Activated T-cell treated with anti-CD3 and anti-CD28 coated beads for 1 hour (primary cell): ENCODE measurements around the gene SCN5A.
"Not testable (repeated sequence)": the region's sequence is repeated elsewhere in the genome, so short reads cannot be mapped to it uniquely, and the experiment has no call there.

Experiments
- DNase-seq: peaks from one replicate; pipeline ENCODE4 v3.0.0-alpha.2; 2020; ENCODE audit warnings: low read depth

The SCN5A gene

GRCh38 chr3:38578551-38578950, 70.9 kb downstream of the SCN5A start:
- DNase-seq: no peak

- no peak for DNase-seq
These were observed 71.4 kb downstream of the SCN5A start for GRCh38 chr3:38578081-38578475.

GRCh38 chr3:38577371-38578080, 72.0 kb downstream of the SCN5A start:
- DNase-seq: no peak

- DNase-seq: no peak
These were observed 72.7 kb downstream of the SCN5A start for GRCh38 chr3:38576526-38577370.

- DNase-seq: no peak
These were observed 73.4 kb downstream of the SCN5A start for GRCh38 chr3:38576131-38576525.

GRCh38 chr3:38575279-38575843, 74.1 kb downstream of the SCN5A start:
- DNase-seq: no peak

- no peak for DNase-seq
These were observed 74.8 kb downstream of the SCN5A start for GRCh38 chr3:38574411-38575278.

GRCh38 chr3:38573556-38573955, 75.9 kb downstream of the SCN5A start:
- DNase-seq: no peak

- no peak for DNase-seq
These were observed 76.4 kb downstream of the SCN5A start for GRCh38 chr3:38573111-38573510.

GRCh38 chr3:38567498-38567897, 82.0 kb downstream of the SCN5A start:
- DNase-seq: no peak

- not testable (repeated sequence) for DNase-seq
These were observed 82.7 kb downstream of the SCN5A start for GRCh38 chr3:38566794-38567193.

- no peak for DNase-seq
These were observed 83.3 kb downstream of the SCN5A start for GRCh38 chr3:38566215-38566528.

GRCh38 chr3:38565339-38566214, 83.9 kb downstream of the SCN5A start:
- DNase-seq: no peak

GRCh38 chr3:38564631-38565338, 84.7 kb downstream of the SCN5A start:
- DNase-seq: no peak

- DNase-seq: no peak
These were observed 85.6 kb downstream of the SCN5A start for GRCh38 chr3:38563886-38564270.

- DNase-seq: no peak
These were observed 86.2 kb downstream of the SCN5A start for GRCh38 chr3:38563070-38563885.

GRCh38 chr3:38562467-38562925, 87.0 kb downstream of the SCN5A start:
- DNase-seq: no peak

- DNase-seq: no peak
These were observed 87.6 kb downstream of the SCN5A start for GRCh38 chr3:38561746-38562466.
